B cell (primary cell): Measurements from ENCODE around the gene GTPBP3.
"Not testable (repeated sequence)": the region's sequence is repeated elsewhere in the genome, so short reads cannot be mapped to it uniquely, and the experiment has no call there.

Experiments used
- EZH2 ChIP-seq: IDR thresholded peaks from 2 replicates; pipeline ENCODE4 v1.6.1; 2012; ENCODE audit warnings: borderline replicate concordance, low read depth, mild to moderate bottlenecking, moderate library complexity, low read length; ENCODE audit not compliant: insufficient read depth, poor library complexity, severe bottlenecking
- TF ChIP-seq, protein P1 (sequence below): fragments of 200-600 bp; IDR thresholded peaks from one replicate; pipeline ENCODE4 v1.8.0; 2022; ENCODE audit warnings: antibody characterized with exemption, mild to moderate bottlenecking

DNA sequence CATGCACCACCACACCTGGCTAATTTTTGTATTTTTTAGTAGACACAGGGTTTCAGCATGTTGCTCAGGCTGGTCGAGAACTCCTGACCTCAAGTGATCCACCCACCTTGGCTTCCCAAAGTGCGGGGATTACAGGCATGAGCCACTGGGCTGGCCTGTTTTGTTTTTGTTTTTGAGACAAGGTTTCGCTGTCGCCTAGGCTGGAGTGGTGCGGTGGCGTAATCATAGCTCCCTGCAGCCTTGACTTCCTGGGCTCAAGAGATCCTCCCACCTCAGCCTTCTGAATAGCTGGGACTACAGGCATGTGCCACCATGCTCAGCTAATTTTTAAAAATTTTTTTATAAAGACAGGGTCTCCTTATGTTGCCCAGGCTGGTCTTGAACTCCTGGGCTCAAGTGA is 41.8 kb upstream of the GTPBP3 start:
- TF ChIP-seq, protein P1, sequence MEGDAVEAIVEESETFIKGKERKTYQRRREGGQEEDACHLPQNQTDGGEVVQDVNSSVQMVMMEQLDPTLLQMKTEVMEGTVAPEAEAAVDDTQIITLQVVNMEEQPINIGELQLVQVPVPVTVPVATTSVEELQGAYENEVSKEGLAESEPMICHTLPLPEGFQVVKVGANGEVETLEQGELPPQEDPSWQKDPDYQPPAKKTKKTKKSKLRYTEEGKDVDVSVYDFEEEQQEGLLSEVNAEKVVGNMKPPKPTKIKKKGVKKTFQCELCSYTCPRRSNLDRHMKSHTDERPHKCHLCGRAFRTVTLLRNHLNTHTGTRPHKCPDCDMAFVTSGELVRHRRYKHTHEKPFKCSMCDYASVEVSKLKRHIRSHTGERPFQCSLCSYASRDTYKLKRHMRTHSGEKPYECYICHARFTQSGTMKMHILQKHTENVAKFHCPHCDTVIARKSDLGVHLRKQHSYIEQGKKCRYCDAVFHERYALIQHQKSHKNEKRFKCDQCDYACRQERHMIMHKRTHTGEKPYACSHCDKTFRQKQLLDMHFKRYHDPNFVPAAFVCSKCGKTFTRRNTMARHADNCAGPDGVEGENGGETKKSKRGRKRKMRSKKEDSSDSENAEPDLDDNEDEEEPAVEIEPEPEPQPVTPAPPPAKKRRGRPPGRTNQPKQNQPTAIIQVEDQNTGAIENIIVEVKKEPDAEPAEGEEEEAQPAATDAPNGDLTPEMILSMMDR, result not testable (repeated sequence)
- TF ChIP-seq EZH2, result not testable (repeated sequence)
